Esophagus squamous epithelium (tissue), 5 donors: Measurements from ENCODE around the gene PKHD1. TPM values are rescaled to one million over a fixed set of nuclear protein-coding genes. Genes with fewer than 3 reads are reported as not detected.

Experiments used
- DNase-seq: peaks from one replicate; lab custom pipeline; 2025; lab: John Stamatoyannopoulos, UW
- H3K27ac ChIP-seq, 4 donors: fragments of 200-600 bp; sonication (generic); one replicate each; pipeline ENCODE4 v1.5.1; 2016 to 2019; ENCODE audit warnings: mild to moderate bottlenecking in 1 of 4
- H3K27me3 ChIP-seq, 4 donors: fragments of 200-600 bp; sonication (generic); 1 replicate in 3 of 4; 2 replicates in 1 of 4; pipeline versions ENCODE4 v1.5.1 to v1.6.0; 2017 to 2021; ENCODE audit warnings: antibody characterized with exemption in 1 of 4
- H3K36me3 ChIP-seq, 3 donors: fragments of 200-600 bp; sonication (generic); one replicate each; pipeline ENCODE4 v1.5.1; 2016 to 2019
- H3K4me1 ChIP-seq, 3 donors: fragments of 200-600 bp; sonication (generic); one replicate each; pipeline ENCODE4 v1.5.1; 2017 to 2019
- H3K4me3 ChIP-seq, 4 donors: fragments of 200-600 bp; sonication (generic); 1 replicate in 3 of 4; 2 replicates in 1 of 4; pipeline ENCODE4 v1.5.1; 2016 to 2019; ENCODE audit warnings: mild to moderate bottlenecking in 2 of 4, moderate library complexity in 1 of 4
- H3K9me3 ChIP-seq, 3 donors: fragments of 200-600 bp; sonication (generic); one replicate each; pipeline ENCODE4 v1.5.1; 2016 to 2019
- POLR2A ChIP-seq, 4 donors: fragments of 450-650 bp; IDR thresholded peaks; one replicate each; pipeline ENCODE4 v1.6.1; 2017; ENCODE audit warnings: antibody characterized with exemption in 4 of 4, mild to moderate bottlenecking in 4 of 4, moderate library complexity in 3 of 4
- WGBS, 2 donors: methylation state at CpG; one replicate each; pipeline ENCODE4 v1.1.5; 2018; 5-methylcytosine and 5-hydroxymethylcytosine counted together
- intact Hi-C: fragments of 100-400 bp; cut with DNase I; formaldehyde crosslinking; loops from one replicate; pipeline ENCODE4 v1.15.0; 2022
- total RNA-seq, 4 donors: library from RNA; depleted of rRNA; stranded (reverse); fragments of >200 nt; gene quantifications; one replicate each; pipeline ENCODE4 v1.1.0, GENCODE V29; 2016
- TF ChIP-seq, protein P1 (sequence below), 6 experiments: fragments of 450-650 bp in 4 of 6; fragments of 200-600 bp in 2 of 6; sonication (generic) in 2 of 6; IDR thresholded peaks; one replicate each; pipeline ENCODE4 v1.5.1; 2016 to 2019; ENCODE audit warnings: antibody characterized with exemption in 6 of 6, mild to moderate bottlenecking in 4 of 6, moderate library complexity in 4 of 6
- donor health status: DM: yes; HTN: yes; CAD: no.

PKHD1 gene
- total RNA-seq, 4 donors from 2014 or later = 0.04 TPM; not detected in 3

GRCh38 chr6:51790946-51791345, 296.5 kb downstream of the PKHD1 start:
- no peak for TF ChIP-seq POLR2A (IDR thresholded peaks at IDR 0.05)
- TF ChIP-seq, protein P1, sequence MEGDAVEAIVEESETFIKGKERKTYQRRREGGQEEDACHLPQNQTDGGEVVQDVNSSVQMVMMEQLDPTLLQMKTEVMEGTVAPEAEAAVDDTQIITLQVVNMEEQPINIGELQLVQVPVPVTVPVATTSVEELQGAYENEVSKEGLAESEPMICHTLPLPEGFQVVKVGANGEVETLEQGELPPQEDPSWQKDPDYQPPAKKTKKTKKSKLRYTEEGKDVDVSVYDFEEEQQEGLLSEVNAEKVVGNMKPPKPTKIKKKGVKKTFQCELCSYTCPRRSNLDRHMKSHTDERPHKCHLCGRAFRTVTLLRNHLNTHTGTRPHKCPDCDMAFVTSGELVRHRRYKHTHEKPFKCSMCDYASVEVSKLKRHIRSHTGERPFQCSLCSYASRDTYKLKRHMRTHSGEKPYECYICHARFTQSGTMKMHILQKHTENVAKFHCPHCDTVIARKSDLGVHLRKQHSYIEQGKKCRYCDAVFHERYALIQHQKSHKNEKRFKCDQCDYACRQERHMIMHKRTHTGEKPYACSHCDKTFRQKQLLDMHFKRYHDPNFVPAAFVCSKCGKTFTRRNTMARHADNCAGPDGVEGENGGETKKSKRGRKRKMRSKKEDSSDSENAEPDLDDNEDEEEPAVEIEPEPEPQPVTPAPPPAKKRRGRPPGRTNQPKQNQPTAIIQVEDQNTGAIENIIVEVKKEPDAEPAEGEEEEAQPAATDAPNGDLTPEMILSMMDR (IDR thresholded peaks at IDR 0.05) = no peak
- no peak for DNase-seq
- Histone ChIP-seq H3K4me1 (no peaks in the 10 kb centered on the region), H3K27ac (no peak overlapping the region), H3K36me3 (no peaks in the 10 kb centered on the region), H3K4me3 (no peak overlapping the region), H3K9me3 (no peaks in the 10 kb centered on the region), H3K27me3 (no peaks in the 10 kb centered on the region)
- intact Hi-C loops = no loop called here
- 73 to 80% methylated on average over 5 of the region's 5 CpGs for WGBS, 2 donors

- WGBS, 2 donors = 38 to 53% methylated on average over 1 of the region's 1 CpG
- Histone ChIP-seq H3K36me3 (no peaks in the 10 kb centered on the region), H3K4me1 (no peaks in the 10 kb centered on the region), H3K9me3 (no peaks in the 10 kb centered on the region), H3K4me3 (no peak overlapping the region), H3K27ac (no peak overlapping the region), H3K27me3 (no peaks in the 10 kb centered on the region)
- intact Hi-C loops = no loop called here
- no peak for DNase-seq
- TF ChIP-seq, protein P1 (IDR thresholded peaks at IDR 0.05) = no peak
- no peak for TF ChIP-seq POLR2A (IDR thresholded peaks at IDR 0.05)
These were observed 299.3 kb downstream of the PKHD1 start for GRCh38 chr6:51788121-51788520.

DNA sequence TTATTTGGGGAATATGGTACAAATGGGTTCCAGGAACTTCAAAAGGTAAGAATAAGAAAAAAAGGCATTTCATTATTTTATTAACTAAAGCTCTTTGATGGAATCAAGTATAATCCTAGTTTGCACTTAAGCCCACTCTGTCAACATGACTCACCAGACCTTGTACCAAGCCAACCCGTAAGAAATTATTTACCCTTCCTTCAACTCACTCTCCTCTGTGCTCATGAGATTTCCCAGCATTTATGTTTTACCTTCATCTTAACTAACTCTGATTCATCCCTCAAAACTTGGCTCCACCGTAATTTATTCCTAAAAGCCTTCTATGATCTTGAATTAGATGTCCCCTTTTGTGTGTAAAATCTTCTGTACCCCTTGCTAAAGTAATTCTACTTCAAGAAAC, 308.7 kb downstream of the PKHD1 start:
- 24 to 37% methylated on average over 2 of the region's 2 CpGs for WGBS, 2 donors
- H3K4me3 ChIP-seq = no peak overlapping the region
- intact Hi-C loops = no loop called here
- no peak overlapping the region for H3K27ac ChIP-seq
- no peaks in the 10 kb centered on the region for H3K36me3 ChIP-seq
- no peaks in the 10 kb centered on the region for H3K9me3 ChIP-seq
- no peak for DNase-seq
- H3K27me3 ChIP-seq = no peaks in the 10 kb centered on the region
- TF ChIP-seq POLR2A (IDR thresholded peaks at IDR 0.05) = no peak
- TF ChIP-seq, protein P1 (IDR thresholded peaks at IDR 0.05) = no peak
- H3K4me1 ChIP-seq = no peaks in the 10 kb centered on the region

DNA sequence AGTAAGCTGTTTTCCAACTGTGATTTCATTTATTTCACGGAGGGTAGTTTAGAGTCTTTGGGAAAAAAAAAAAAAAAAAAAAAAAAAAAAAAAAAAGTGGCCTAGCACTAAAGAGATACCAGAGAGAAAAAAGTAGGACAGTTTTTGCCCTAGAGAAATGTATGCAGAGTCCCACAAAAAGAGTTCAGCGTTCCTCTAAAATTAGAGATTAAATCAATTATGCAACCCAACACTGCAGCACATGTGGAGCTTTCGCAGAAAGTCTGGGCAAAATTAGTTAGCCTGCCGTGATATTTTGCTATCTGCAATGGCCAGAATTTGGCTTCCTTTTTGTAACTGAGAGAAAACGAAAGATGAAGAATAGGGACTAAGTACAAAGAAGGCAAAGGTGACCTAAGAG, 309.8 kb downstream of the PKHD1 start:
- no peaks in the 10 kb centered on the region for H3K36me3 ChIP-seq
- no peaks in the 10 kb centered on the region for H3K27me3 ChIP-seq
- TF ChIP-seq, protein P1 (IDR thresholded peaks at IDR 0.05) = no peak
- no peak for TF ChIP-seq POLR2A (IDR thresholded peaks at IDR 0.05)
- no peak overlapping the region for H3K4me3 ChIP-seq
- intact Hi-C loops = no loop called here
- H3K9me3 ChIP-seq = no peaks in the 10 kb centered on the region
- DNase-seq = no peak
- no peak overlapping the region for H3K27ac ChIP-seq
- H3K4me1 ChIP-seq = no peaks in the 10 kb centered on the region
- 70 to 74% methylated on average over 5 of the region's 5 CpGs for WGBS, 2 donors

GRCh38 chr6:51775942-51776860, 311.2 kb downstream of the PKHD1 start:
- no peak overlapping the region for H3K27ac ChIP-seq
- H3K27me3 ChIP-seq = no peaks in the 10 kb centered on the region
- no peaks in the 10 kb centered on the region for H3K4me1 ChIP-seq
- DNase-seq = no peak
- H3K9me3 ChIP-seq = no peaks in the 10 kb centered on the region
- intact Hi-C loops = no loop called here
- TF ChIP-seq POLR2A (IDR thresholded peaks at IDR 0.05) = no peak
- TF ChIP-seq, protein P1 (IDR thresholded peaks at IDR 0.05) = no peak
- H3K4me3 ChIP-seq = no peak overlapping the region
- H3K36me3 ChIP-seq = no peaks in the 10 kb centered on the region
